GM23338 (cell line): ENCODE results near the gene RET. TPM values are rescaled to one million over a fixed set of nuclear protein-coding genes. Genes with fewer than 3 reads are reported as not detected.

Source experiments
- ATAC-seq: fragments of 200-7000 bp; cut with Tn5 transposase; 3 replicates; pipeline ENCODE4 v1.9.1; 2020
- DNase-seq: peaks from one replicate; pipeline ENCODE4 v3.0.0-alpha.2; 2015; ENCODE audit warnings: low spot score
- H2AFZ ChIP-seq: fragments of 200-600 bp; sonication (generic); 2 replicates; pipeline ENCODE4 v1.8.0; 2016; ENCODE audit warnings: antibody characterized with exemption, mild to moderate bottlenecking, moderate library complexity
- H3F3A ChIP-seq: fragments of 200-600 bp; sonication (generic); replicated peaks from 2 replicates; pipeline ENCODE4 v1.8.0; 2017; ENCODE audit warnings: antibody characterized with exemption, mixed run types, low read depth
- H3K27ac ChIP-seq: fragments of 200-600 bp; sonication (generic); 2 replicates; pipeline ENCODE4 v1.6.1; 2016; ENCODE audit warnings: low read depth
- H3K27me3 ChIP-seq: fragments of 200-600 bp; sonication (generic); 2 replicates; pipeline ENCODE4 v1.8.0; 2016; ENCODE audit warnings: mild to moderate bottlenecking, mixed run types, moderate library complexity; ENCODE audit not compliant: insufficient read depth
- H3K36me3 ChIP-seq: fragments of 200-600 bp; sonication (generic); 2 replicates; pipeline ENCODE4 v1.8.0; 2016; ENCODE audit warnings: mild to moderate bottlenecking; ENCODE audit not compliant: insufficient read depth
- H3K4me1 ChIP-seq: fragments of 200-600 bp; sonication (generic); 2 replicates; pipeline ENCODE4 v1.8.0; 2016; ENCODE audit warnings: mild to moderate bottlenecking, moderate library complexity; ENCODE audit not compliant: insufficient read depth
- H3K4me2 ChIP-seq: fragments of 200-600 bp; sonication (generic); 2 replicates; pipeline ENCODE4 v1.7.1; 2017; ENCODE audit warnings: mixed run types
- H3K4me3 ChIP-seq: fragments of 200-600 bp; sonication (generic); 2 replicates; pipeline ENCODE4 v1.6.1; 2016; ENCODE audit warnings: mixed run types
- H3K79me2 ChIP-seq: fragments of 200-600 bp; sonication (generic); replicated peaks from 2 replicates; pipeline ENCODE4 v1.8.0; 2017; ENCODE audit warnings: mild to moderate bottlenecking; ENCODE audit not compliant: insufficient read depth
- H3K9me2 ChIP-seq: fragments of 200-600 bp; sonication (generic); 2 replicates; pipeline ENCODE4 v1.8.0; 2017; ENCODE audit not compliant: insufficient read depth
- H4K20me1 ChIP-seq: fragments of 200-600 bp; sonication (generic); replicated peaks from 2 replicates; pipeline ENCODE4 v1.8.0; 2017; ENCODE audit warnings: mild to moderate bottlenecking; ENCODE audit not compliant: insufficient read depth
- H3K27ac Mint-ChIP-seq: 2 replicates; pipeline ENCODE4 v1.8.0; 2020; ENCODE audit warnings: inconsistent platforms, mild to moderate bottlenecking, moderate library complexity, mixed read lengths
- H3K27me3 Mint-ChIP-seq: 3 replicates; pipeline ENCODE4 v1.8.0; 2022; ENCODE audit warnings: low read depth, mild to moderate bottlenecking, moderate library complexity, mixed read lengths, inconsistent platforms; ENCODE audit not compliant: insufficient read depth, poor library complexity
- H3K36me3 Mint-ChIP-seq: 3 replicates; pipeline ENCODE4 v1.8.0; 2021; ENCODE audit warnings: low read depth, mild to moderate bottlenecking, inconsistent platforms, moderate library complexity, mixed read lengths
- H3K4me1 Mint-ChIP-seq: 3 replicates; pipeline ENCODE4 v1.8.0; 2020; ENCODE audit warnings: mild to moderate bottlenecking, inconsistent platforms, mixed read lengths
- H3K4me3 Mint-ChIP-seq: 3 replicates; pipeline ENCODE4 v1.8.0; 2021; ENCODE audit warnings: moderate library complexity, mild to moderate bottlenecking, inconsistent platforms, mixed read lengths
- H3K9me3 Mint-ChIP-seq: 3 replicates; pipeline ENCODE4 v1.8.0; 2020; ENCODE audit warnings: moderate library complexity, mild to moderate bottlenecking, inconsistent platforms, mixed read lengths
- ETS1 ChIP-seq: IDR thresholded peaks from 2 replicates; pipeline ENCODE4 v1.6.1; 2016; ENCODE audit warnings: antibody characterized with exemption
- EZH2 ChIP-seq: fragments of 200-600 bp; sonication (generic); IDR thresholded peaks from one replicate; pipeline ENCODE4 v1.8.0; 2017; ENCODE audit warnings: antibody characterized with exemption, mild to moderate bottlenecking, low read depth; ENCODE audit not compliant: unreplicated experiment
- JUNB ChIP-seq: IDR thresholded peaks from one replicate; pipeline ENCODE4 v1.6.1; 2016; ENCODE audit warnings: antibody characterized with exemption; ENCODE audit not compliant: unreplicated experiment
- NANOG ChIP-seq: IDR thresholded peaks from 2 replicates; pipeline ENCODE4 v1.6.1; 2016; ENCODE audit warnings: antibody characterized with exemption, borderline replicate concordance
- POLR2AphosphoS5 ChIP-seq: IDR thresholded peaks from 2 replicates; pipeline ENCODE4 v1.6.1; 2016; ENCODE audit warnings: antibody characterized with exemption, low read depth
- STAT1 ChIP-seq: IDR thresholded peaks from one replicate; pipeline ENCODE4 v1.6.1; 2016; ENCODE audit warnings: antibody characterized with exemption; ENCODE audit not compliant: unreplicated experiment
- ZNF331 ChIP-seq: fragments of 250-450 bp; sonication (Bioruptor Pico); IDR thresholded peaks from 2 replicates; pipeline ENCODE4 v1.5.0; 2020; ENCODE audit warnings: low read depth, mild to moderate bottlenecking, moderate library complexity
- polyA plus RNA-seq: library from polyadenylated mRNA; unstranded; fragments of >200 nt; fragmentation: Nextera tagmentation; extraction: Ambion mirVana; gene quantifications from 2 replicates; pipeline ENCODE4 v1.2.1, GENCODE V29; 2016
- total RNA-seq: library from RNA; depleted of rRNA; stranded (reverse); fragments of >200 nt; shearing (Covaris generic); gene quantifications from 2 replicates; pipeline ENCODE4 v1.2.3, GENCODE V29; 2014
- TF ChIP-seq, protein P1 (sequence below): fragments of 250-450 bp; sonication (Bioruptor Pico); IDR thresholded peaks from 2 replicates; pipeline ENCODE4 v1.5.0; 2020; ENCODE audit warnings: mild to moderate bottlenecking, moderate library complexity
- TF ChIP-seq, protein P2 (sequence below): IDR thresholded peaks from one replicate; pipeline ENCODE4 v1.6.1; 2018; ENCODE audit warnings: antibody characterized with exemption; ENCODE audit not compliant: unreplicated experiment
- TF ChIP-seq, protein P3 (sequence below), 2 experiments: fragments of 200-600 bp in 1 of 2; sonication (generic) in 1 of 2; conservative IDR thresholded peaks; 2 replicates each; pipeline versions ENCODE4 v1.5.1 to v1.6.1; 2016 to 2017; ENCODE audit warnings: antibody characterized with exemption in 2 of 2, low read depth in 2 of 2, mild to moderate bottlenecking in 2 of 2, moderate library complexity in 1 of 2

RET gene
- total and polyA plus RNA-seq, 2 experiments from 2014 or later = 5.5 to 9.8 TPM

- H3K79me2 ChIP-seq = no peaks in the 10 kb centered on the region
- Mint-ChIP-seq H3K36me3 (no peaks in the 10 kb centered on the region), H3K27me3 (peaks cover 10% of the 10 kb centered on the region), H3K27ac (no peak overlapping the region), H3K9me3 (no peaks in the 10 kb centered on the region), H3K4me1 (peaks cover 2% of the 10 kb centered on the region), H3K4me3 (no peak overlapping the region)
- H3K9me2 ChIP-seq = no peaks in the 10 kb centered on the region
- H2AFZ ChIP-seq = no peak overlapping the region
- ATAC-seq (no peak), DNase-seq (no peak)
- no peak overlapping the region for H3K27ac ChIP-seq
- no peak overlapping the region for H3K4me3 ChIP-seq
- no peaks in the 10 kb centered on the region for H3K4me1 ChIP-seq
- no peaks in the 10 kb centered on the region for H3K27me3 ChIP-seq
- no peaks in the 10 kb centered on the region for H3K36me3 ChIP-seq
- H3K4me2 ChIP-seq = no peak overlapping the region
- no peaks in the 10 kb centered on the region; the same call in 1 of the 2 replicates for H4K20me1 ChIP-seq
- no peaks in the 10 kb centered on the region for H3F3A ChIP-seq
- TF ChIP-seq ETS1 (no peak), JUNB (no peak), NANOG (no peak), STAT1 (no peak), POLR2AphosphoS5 (no peak), EZH2 (no peak), ZNF331 (CRISPR knock-in tag) (no peak)
- TF ChIP-seq, protein P1, sequence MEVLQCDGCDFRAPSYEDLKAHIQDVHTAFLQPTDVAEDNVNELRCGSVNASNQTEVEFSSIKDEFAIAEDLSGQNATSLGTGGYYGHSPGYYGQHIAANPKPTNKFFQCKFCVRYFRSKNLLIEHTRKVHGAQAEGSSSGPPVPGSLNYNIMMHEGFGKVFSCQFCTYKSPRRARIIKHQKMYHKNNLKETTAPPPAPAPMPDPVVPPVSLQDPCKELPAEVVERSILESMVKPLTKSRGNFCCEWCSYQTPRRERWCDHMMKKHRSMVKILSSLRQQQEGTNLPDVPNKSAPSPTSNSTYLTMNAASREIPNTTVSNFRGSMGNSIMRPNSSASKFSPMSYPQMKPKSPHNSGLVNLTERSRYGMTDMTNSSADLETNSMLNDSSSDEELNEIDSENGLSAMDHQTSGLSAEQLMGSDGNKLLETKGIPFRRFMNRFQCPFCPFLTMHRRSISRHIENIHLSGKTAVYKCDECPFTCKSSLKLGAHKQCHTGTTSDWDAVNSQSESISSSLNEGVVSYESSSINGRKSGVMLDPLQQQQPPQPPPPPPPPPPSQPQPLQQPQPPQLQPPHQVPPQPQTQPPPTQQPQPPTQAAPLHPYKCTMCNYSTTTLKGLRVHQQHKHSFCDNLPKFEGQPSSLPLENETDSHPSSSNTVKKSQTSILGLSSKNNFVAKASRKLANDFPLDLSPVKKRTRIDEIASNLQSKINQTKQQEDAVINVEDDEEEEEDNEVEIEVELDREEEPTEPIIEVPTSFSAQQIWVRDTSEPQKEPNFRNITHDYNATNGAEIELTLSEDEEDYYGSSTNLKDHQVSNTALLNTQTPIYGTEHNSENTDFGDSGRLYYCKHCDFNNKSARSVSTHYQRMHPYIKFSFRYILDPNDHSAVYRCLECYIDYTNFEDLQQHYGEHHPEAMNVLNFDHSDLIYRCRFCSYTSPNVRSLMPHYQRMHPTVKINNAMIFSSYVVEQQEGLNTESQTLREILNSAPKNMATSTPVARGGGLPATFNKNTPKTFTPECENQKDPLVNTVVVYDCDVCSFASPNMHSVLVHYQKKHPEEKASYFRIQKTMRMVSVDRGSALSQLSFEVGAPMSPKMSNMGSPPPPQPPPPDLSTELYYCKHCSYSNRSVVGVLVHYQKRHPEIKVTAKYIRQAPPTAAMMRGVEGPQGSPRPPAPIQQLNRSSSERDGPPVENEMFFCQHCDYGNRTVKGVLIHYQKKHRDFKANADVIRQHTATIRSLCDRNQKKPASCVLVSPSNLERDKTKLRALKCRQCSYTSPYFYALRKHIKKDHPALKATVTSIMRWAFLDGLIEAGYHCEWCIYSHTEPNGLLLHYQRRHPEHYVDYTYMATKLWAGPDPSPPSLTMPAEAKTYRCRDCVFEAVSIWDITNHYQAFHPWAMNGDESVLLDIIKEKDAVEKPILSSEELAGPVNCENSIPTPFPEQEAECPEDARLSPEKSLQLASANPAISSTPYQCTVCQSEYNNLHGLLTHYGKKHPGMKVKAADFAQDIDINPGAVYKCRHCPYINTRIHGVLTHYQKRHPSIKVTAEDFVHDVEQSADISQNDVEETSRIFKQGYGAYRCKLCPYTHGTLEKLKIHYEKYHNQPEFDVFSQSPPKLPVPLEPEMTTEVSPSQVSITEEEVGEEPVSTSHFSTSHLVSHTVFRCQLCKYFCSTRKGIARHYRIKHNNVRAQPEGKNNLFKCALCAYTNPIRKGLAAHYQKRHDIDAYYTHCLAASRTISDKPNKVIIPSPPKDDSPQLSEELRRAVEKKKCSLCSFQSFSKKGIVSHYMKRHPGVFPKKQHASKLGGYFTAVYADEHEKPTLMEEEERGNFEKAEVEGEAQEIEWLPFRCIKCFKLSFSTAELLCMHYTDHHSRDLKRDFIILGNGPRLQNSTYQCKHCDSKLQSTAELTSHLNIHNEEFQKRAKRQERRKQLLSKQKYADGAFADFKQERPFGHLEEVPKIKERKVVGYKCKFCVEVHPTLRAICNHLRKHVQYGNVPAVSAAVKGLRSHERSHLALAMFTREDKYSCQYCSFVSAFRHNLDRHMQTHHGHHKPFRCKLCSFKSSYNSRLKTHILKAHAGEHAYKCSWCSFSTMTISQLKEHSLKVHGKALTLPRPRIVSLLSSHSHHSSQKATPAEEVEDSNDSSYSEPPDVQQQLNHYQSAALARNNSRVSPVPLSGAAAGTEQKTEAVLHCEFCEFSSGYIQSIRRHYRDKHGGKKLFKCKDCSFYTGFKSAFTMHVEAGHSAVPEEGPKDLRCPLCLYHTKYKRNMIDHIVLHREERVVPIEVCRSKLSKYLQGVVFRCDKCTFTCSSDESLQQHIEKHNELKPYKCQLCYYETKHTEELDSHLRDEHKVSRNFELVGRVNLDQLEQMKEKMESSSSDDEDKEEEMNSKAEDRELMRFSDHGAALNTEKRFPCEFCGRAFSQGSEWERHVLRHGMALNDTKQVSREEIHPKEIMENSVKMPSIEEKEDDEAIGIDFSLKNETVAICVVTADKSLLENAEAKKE (CRISPR knock-in tag) = no peak
- TF ChIP-seq, protein P2, sequence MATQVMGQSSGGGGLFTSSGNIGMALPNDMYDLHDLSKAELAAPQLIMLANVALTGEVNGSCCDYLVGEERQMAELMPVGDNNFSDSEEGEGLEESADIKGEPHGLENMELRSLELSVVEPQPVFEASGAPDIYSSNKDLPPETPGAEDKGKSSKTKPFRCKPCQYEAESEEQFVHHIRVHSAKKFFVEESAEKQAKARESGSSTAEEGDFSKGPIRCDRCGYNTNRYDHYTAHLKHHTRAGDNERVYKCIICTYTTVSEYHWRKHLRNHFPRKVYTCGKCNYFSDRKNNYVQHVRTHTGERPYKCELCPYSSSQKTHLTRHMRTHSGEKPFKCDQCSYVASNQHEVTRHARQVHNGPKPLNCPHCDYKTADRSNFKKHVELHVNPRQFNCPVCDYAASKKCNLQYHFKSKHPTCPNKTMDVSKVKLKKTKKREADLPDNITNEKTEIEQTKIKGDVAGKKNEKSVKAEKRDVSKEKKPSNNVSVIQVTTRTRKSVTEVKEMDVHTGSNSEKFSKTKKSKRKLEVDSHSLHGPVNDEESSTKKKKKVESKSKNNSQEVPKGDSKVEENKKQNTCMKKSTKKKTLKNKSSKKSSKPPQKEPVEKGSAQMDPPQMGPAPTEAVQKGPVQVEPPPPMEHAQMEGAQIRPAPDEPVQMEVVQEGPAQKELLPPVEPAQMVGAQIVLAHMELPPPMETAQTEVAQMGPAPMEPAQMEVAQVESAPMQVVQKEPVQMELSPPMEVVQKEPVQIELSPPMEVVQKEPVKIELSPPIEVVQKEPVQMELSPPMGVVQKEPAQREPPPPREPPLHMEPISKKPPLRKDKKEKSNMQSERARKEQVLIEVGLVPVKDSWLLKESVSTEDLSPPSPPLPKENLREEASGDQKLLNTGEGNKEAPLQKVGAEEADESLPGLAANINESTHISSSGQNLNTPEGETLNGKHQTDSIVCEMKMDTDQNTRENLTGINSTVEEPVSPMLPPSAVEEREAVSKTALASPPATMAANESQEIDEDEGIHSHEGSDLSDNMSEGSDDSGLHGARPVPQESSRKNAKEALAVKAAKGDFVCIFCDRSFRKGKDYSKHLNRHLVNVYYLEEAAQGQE = no peak
- TF ChIP-seq, protein P3, sequence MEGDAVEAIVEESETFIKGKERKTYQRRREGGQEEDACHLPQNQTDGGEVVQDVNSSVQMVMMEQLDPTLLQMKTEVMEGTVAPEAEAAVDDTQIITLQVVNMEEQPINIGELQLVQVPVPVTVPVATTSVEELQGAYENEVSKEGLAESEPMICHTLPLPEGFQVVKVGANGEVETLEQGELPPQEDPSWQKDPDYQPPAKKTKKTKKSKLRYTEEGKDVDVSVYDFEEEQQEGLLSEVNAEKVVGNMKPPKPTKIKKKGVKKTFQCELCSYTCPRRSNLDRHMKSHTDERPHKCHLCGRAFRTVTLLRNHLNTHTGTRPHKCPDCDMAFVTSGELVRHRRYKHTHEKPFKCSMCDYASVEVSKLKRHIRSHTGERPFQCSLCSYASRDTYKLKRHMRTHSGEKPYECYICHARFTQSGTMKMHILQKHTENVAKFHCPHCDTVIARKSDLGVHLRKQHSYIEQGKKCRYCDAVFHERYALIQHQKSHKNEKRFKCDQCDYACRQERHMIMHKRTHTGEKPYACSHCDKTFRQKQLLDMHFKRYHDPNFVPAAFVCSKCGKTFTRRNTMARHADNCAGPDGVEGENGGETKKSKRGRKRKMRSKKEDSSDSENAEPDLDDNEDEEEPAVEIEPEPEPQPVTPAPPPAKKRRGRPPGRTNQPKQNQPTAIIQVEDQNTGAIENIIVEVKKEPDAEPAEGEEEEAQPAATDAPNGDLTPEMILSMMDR (conservative IDR thresholded peaks at IDR 0.05; ENCODE audit: low read depth in 2 of 2) = no peak
Observed at GRCh38 chr10:43057831-43058340, 19.0 kb upstream of the RET start.
